HepG2 (cell line): ENCODE measurements around the gene PODN. TPM values are rescaled to one million over a fixed set of nuclear protein-coding genes. Genes with fewer than 3 reads are reported as not detected.
A peak's percentile ranks its signal among the peaks of the same experiment; 100 is the strongest.

ENCODE experiments used
- ELF4 ChIP-seq: sonication (generic); formaldehyde crosslinking; IDR thresholded peaks from 2 replicates; pipeline ENCODE4 v1.5.0; 2020; ENCODE audit warnings: missing genetic modification reagents, mild to moderate bottlenecking, moderate library complexity, borderline replicate concordance
- HNRNPLL ChIP-seq: fragments of 200-400 bp; formaldehyde crosslinking; IDR thresholded peaks from 2 replicates; pipeline ENCODE4 v1.6.1; 2017; ENCODE audit warnings: mild to moderate bottlenecking, low read depth, low read length; ENCODE audit not compliant: poor library complexity, severe bottlenecking
- JUND ChIP-seq: sonication (generic); formaldehyde crosslinking; IDR thresholded peaks from 2 replicates; pipeline ENCODE4 v1.8.0; 2022; ENCODE audit warnings: mild to moderate bottlenecking, missing genetic modification reagents
- NCOA2 ChIP-seq: sonication (generic); formaldehyde crosslinking; IDR thresholded peaks from 2 replicates; pipeline ENCODE4 v1.8.0; 2022; ENCODE audit warnings: inconsistent platforms
- SCMH1 ChIP-seq: sonication (generic); formaldehyde crosslinking; IDR thresholded peaks from 2 replicates; pipeline ENCODE4 v1.9.0; 2021; ENCODE audit warnings: missing genetic modification reagents, mild to moderate bottlenecking, borderline replicate concordance
- SMYD3 ChIP-seq: sonication (generic); formaldehyde crosslinking; IDR thresholded peaks from 2 replicates; pipeline ENCODE4 v1.8.1; 2023; ENCODE audit warnings: mild to moderate bottlenecking, missing genetic modification reagents
- ZNF343 ChIP-seq: sonication (generic); formaldehyde crosslinking; IDR thresholded peaks from 2 replicates; pipeline ENCODE4 v1.4.0; 2020; ENCODE audit warnings: mild to moderate bottlenecking, missing genetic modification reagents
- ZNF350 ChIP-seq: sonication (generic); formaldehyde crosslinking; IDR thresholded peaks from 2 replicates; pipeline ENCODE4 v1.4.0; 2020; ENCODE audit warnings: mild to moderate bottlenecking, low read depth, missing genetic modification reagents, borderline replicate concordance
- ZNF496 ChIP-seq: sonication (generic); formaldehyde crosslinking; IDR thresholded peaks from 2 replicates; pipeline ENCODE4 v1.8.1; 2023; ENCODE audit warnings: mild to moderate bottlenecking, moderate library complexity, missing genetic modification reagents; ENCODE audit not compliant: insufficient replicate concordance
- ZNF672 ChIP-seq: sonication (generic); formaldehyde crosslinking; IDR thresholded peaks from 2 replicates; pipeline ENCODE4 v1.8.1; 2022; ENCODE audit warnings: missing genetic modification reagents
- ZNF816 ChIP-seq: sonication (generic); formaldehyde crosslinking; IDR thresholded peaks from 2 replicates; pipeline ENCODE4 v1.8.0; 2022; ENCODE audit warnings: missing genetic modification reagents, mild to moderate bottlenecking, borderline replicate concordance
- polyA plus RNA-seq, 8 experiments: library from polyadenylated mRNA; depleted of rRNA in 3 of 8; stranded (reverse) in 7 of 8; unstranded in 1 of 8; fragments of >200 nt; fragmentation: Illumina TruSeq in 4 of 8; extraction: Trizol in 4 of 8; gene quantifications; 2 replicates each; pipeline versions ENCODE4 v1.2.1 to v1.2.3, GENCODE V29; 2011 to 2016; ENCODE audit warnings: low read depth in 4 of 8, missing spikeins in 1 of 8, mixed read lengths in 1 of 8; ENCODE audit not compliant: insufficient read depth in 1 of 8
- total RNA-seq, 5 experiments: library from RNA; depleted of rRNA; stranded (reverse); fragments of >200 nt; fragmentation: Illumina TruSeq; extraction: Trizol; gene quantifications; 2 replicates each; pipeline ENCODE4 v1.2.3, GENCODE V29; 2016; ENCODE audit warnings: low read depth in 1 of 5
- TF ChIP-seq, protein P1 (sequence below): sonication (generic); formaldehyde crosslinking; IDR thresholded peaks from 2 replicates; pipeline ENCODE4 v1.4.0; 2020; ENCODE audit warnings: missing genetic modification reagents, mild to moderate bottlenecking, borderline replicate concordance
- TF ChIP-seq, protein P2 (sequence below): sonication (generic); formaldehyde crosslinking; IDR thresholded peaks from 2 replicates; pipeline ENCODE4 v1.5.0; 2020; ENCODE audit warnings: mild to moderate bottlenecking, missing genetic modification reagents, borderline replicate concordance
- TF ChIP-seq, protein P3 (sequence below): sonication (generic); formaldehyde crosslinking; IDR thresholded peaks from 2 replicates; pipeline ENCODE4 v1.4.0; 2020; ENCODE audit warnings: low read depth, mild to moderate bottlenecking, missing genetic modification reagents
- TF ChIP-seq, protein P4 (sequence below): sonication (generic); formaldehyde crosslinking; IDR thresholded peaks from 2 replicates; pipeline ENCODE4 v1.5.0; 2020; ENCODE audit warnings: mild to moderate bottlenecking, missing genetic modification reagents

The PODN gene
- total and polyA plus RNA-seq, 2 of the 13 experiments (the other 11 are each of a cell fraction or from before 2014, with no cell fraction given): 0.13 TPM; not detected in 1

DNA sequence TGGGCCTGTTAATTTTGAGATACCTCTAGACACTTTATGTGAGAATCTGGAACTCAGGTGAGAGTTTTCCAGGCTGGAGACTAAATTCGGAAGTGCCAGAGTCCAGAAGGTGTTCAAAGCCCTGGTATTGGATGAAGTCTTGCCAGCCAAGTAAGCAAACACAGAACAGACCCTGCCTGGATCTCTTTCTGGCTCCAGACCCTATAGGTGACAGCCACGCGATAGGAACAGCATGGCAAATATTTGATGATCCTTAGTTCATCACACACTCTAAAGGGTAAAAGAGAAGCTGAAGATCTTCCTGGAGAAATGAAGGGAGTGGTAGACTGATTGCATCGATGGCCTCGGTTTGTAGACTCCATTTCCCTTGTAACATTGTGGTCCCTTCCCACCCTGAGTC is 49.7 kb downstream of the PODN start (continued):
- TF ChIP-seq, protein P1, sequence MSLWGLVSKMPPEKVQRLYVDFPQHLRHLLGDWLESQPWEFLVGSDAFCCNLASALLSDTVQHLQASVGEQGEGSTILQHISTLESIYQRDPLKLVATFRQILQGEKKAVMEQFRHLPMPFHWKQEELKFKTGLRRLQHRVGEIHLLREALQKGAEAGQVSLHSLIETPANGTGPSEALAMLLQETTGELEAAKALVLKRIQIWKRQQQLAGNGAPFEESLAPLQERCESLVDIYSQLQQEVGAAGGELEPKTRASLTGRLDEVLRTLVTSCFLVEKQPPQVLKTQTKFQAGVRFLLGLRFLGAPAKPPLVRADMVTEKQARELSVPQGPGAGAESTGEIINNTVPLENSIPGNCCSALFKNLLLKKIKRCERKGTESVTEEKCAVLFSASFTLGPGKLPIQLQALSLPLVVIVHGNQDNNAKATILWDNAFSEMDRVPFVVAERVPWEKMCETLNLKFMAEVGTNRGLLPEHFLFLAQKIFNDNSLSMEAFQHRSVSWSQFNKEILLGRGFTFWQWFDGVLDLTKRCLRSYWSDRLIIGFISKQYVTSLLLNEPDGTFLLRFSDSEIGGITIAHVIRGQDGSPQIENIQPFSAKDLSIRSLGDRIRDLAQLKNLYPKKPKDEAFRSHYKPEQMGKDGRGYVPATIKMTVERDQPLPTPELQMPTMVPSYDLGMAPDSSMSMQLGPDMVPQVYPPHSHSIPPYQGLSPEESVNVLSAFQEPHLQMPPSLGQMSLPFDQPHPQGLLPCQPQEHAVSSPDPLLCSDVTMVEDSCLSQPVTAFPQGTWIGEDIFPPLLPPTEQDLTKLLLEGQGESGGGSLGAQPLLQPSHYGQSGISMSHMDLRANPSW (CRISPR knock-in tag): peak; percentile 40; the same call in 1 of the 2 replicates
- TF ChIP-seq NCOA2 (CRISPR knock-in tag) (no peak), ZNF672 (no peak), HNRNPLL (no peak), ELF4 (CRISPR knock-in tag) (no peak), JUND (CRISPR knock-in tag) (0 out of 2 replicates have a peak, but pooled peaks have one; percentile 11), ZNF343 (no peak), ZNF496 (CRISPR knock-in tag) (no peak), ZNF816 (CRISPR knock-in tag) (no peak), SCMH1 (no peak), ZNF350 (no peak), SMYD3 (CRISPR knock-in tag) (no peak)
- TF ChIP-seq, protein P2, sequence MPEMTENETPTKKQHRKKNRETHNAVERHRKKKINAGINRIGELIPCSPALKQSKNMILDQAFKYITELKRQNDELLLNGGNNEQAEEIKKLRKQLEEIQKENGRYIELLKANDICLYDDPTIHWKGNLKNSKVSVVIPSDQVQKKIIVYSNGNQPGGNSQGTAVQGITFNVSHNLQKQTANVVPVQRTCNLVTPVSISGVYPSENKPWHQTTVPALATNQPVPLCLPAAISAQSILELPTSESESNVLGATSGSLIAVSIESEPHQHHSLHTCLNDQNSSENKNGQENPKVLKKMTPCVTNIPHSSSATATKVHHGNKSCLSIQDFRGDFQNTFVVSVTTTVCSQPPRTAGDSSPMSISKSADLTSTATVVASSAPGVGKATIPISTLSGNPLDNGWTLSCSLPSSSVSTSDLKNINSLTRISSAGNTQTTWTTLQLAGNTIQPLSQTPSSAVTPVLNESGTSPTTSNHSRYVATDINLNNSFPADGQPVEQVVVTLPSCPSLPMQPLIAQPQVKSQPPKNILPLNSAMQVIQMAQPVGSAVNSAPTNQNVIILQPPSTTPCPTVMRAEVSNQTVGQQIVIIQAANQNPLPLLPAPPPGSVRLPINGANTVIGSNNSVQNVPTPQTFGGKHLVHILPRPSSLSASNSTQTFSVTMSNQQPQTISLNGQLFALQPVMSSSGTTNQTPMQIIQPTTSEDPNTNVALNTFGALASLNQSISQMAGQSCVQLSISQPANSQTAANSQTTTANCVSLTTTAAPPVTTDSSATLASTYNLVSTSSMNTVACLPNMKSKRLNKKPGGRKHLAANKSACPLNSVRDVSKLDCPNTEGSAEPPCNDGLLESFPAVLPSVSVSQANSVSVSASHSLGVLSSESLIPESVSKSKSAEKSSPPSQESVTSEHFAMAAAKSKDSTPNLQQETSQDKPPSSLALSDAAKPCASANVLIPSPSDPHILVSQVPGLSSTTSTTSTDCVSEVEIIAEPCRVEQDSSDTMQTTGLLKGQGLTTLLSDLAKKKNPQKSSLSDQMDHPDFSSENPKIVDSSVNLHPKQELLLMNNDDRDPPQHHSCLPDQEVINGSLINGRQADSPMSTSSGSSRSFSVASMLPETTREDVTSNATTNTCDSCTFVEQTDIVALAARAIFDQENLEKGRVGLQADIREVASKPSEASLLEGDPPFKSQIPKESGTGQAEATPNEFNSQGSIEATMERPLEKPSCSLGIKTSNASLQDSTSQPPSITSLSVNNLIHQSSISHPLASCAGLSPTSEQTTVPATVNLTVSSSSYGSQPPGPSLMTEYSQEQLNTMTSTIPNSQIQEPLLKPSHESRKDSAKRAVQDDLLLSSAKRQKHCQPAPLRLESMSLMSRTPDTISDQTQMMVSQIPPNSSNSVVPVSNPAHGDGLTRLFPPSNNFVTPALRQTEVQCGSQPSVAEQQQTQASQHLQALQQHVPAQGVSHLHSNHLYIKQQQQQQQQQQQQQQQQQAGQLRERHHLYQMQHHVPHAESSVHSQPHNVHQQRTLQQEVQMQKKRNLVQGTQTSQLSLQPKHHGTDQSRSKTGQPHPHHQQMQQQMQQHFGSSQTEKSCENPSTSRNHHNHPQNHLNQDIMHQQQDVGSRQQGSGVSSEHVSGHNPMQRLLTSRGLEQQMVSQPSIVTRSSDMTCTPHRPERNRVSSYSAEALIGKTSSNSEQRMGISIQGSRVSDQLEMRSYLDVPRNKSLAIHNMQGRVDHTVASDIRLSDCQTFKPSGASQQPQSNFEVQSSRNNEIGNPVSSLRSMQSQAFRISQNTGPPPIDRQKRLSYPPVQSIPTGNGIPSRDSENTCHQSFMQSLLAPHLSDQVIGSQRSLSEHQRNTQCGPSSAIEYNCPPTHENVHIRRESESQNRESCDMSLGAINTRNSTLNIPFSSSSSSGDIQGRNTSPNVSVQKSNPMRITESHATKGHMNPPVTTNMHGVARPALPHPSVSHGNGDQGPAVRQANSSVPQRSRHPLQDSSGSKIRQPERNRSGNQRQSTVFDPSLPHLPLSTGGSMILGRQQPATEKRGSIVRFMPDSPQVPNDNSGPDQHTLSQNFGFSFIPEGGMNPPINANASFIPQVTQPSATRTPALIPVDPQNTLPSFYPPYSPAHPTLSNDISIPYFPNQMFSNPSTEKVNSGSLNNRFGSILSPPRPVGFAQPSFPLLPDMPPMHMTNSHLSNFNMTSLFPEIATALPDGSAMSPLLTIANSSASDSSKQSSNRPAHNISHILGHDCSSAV: no peak
- TF ChIP-seq, protein P3, sequence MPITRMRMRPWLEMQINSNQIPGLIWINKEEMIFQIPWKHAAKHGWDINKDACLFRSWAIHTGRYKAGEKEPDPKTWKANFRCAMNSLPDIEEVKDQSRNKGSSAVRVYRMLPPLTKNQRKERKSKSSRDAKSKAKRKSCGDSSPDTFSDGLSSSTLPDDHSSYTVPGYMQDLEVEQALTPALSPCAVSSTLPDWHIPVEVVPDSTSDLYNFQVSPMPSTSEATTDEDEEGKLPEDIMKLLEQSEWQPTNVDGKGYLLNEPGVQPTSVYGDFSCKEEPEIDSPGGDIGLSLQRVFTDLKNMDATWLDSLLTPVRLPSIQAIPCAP (CRISPR knock-in tag): no peak
- TF ChIP-seq, protein P4, sequence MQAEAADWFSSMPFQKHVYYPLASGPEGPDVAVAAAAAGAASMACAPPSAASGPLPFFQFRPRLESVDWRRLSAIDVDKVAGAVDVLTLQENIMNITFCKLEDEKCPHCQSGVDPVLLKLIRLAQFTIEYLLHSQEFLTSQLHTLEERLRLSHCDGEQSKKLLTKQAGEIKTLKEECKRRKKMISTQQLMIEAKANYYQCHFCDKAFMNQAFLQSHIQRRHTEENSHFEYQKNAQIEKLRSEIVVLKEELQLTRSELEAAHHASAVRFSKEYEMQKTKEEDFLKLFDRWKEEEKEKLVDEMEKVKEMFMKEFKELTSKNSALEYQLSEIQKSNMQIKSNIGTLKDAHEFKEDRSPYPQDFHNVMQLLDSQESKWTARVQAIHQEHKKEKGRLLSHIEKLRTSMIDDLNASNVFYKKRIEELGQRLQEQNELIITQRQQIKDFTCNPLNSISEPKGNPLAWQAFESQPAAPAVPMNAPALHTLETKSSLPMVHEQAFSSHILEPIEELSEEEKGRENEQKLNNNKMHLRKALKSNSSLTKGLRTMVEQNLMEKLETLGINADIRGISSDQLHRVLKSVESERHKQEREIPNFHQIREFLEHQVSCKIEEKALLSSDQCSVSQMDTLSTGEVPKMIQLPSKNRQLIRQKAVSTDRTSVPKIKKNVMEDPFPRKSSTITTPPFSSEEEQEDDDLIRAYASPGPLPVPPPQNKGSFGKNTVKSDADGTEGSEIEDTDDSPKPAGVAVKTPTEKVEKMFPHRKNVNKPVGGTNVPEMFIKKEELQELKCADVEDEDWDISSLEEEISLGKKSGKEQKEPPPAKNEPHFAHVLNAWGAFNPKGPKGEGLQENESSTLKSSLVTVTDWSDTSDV: no peak
